Measurements from ENCODE around the gene OR52K2.

GRCh38 chr11:4491878-4492606, 42.9 kb downstream of the OR52K2 start:
- TF ChIP-seq, protein P1, sequence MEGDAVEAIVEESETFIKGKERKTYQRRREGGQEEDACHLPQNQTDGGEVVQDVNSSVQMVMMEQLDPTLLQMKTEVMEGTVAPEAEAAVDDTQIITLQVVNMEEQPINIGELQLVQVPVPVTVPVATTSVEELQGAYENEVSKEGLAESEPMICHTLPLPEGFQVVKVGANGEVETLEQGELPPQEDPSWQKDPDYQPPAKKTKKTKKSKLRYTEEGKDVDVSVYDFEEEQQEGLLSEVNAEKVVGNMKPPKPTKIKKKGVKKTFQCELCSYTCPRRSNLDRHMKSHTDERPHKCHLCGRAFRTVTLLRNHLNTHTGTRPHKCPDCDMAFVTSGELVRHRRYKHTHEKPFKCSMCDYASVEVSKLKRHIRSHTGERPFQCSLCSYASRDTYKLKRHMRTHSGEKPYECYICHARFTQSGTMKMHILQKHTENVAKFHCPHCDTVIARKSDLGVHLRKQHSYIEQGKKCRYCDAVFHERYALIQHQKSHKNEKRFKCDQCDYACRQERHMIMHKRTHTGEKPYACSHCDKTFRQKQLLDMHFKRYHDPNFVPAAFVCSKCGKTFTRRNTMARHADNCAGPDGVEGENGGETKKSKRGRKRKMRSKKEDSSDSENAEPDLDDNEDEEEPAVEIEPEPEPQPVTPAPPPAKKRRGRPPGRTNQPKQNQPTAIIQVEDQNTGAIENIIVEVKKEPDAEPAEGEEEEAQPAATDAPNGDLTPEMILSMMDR (IDR thresholded peaks at IDR 0.05; ENCODE audit: low read depth, low read length, poor library complexity, severe bottlenecking) = no peak
- TF ChIP-seq EZH2phosphoT487 (IDR thresholded peaks at IDR 0.05; ENCODE audit: borderline replicate concordance, low read length) = no peak
